K562 (cell line): ENCODE results near the gene SYVN1. TPM values are rescaled to one million over a fixed set of nuclear protein-coding genes. Genes with fewer than 3 reads are reported as not detected.

ENCODE experiments used
- ATAC-seq: fragments of 200-7000 bp; cut with Tn5 transposase; 3 replicates; pipeline ENCODE4 v1.9.1; 2020; ENCODE audit warnings: moderate library complexity
- BruUV-seq: library from RNA; stranded (reverse); fragments of 400-500 nt; replicated peaks from 2 replicates; lab custom pipeline; 2021; lab: Mats Ljungman, UMichigan
- CTCF ChIA-PET: fragments of 300-600 bp; formaldehyde crosslinking; extraction: SDS; loops from one replicate; lab custom pipeline; 2021; ENCODE audit warnings: low intra/inter-chr PET ratio; lab: Yijun Ruan, JAX
- POLR2A ChIA-PET: fragments of 300-600, 350-650 bp; sonication (Branson Sonifier 250); formaldehyde crosslinking; extraction: SDS; loops from one replicate; lab custom pipeline; 2021; ENCODE audit warnings: antibody characterized with exemption, inconsistent platforms; lab: Yijun Ruan, JAX
- DNase-seq, 4 experiments: peaks; one replicate each; pipeline versions ENCODE4 v3.0.0 to v3.0.0-alpha.2; 2011 to 2018; ENCODE audit warnings: low spot score in 3 of 4, mixed read lengths in 3 of 4; ENCODE audit errors: extremely low read depth in 1 of 4
- FAIRE-seq: peaks from 2 replicates; lab custom pipeline; 2011; peaks lifted over from hg19 to GRCh38; lab: Jason Lieb, UNC
- H2AFZ ChIP-seq: 2 replicates; pipeline ENCODE4 v1.6.0; 2011; ENCODE audit warnings: low read depth, low read length, control low read depth, inconsistent platforms
- H3K27ac ChIP-seq: fragments of 200-600 bp; 3 replicates; pipeline ENCODE4 v1.8.0; 2011; ENCODE audit warnings: low read depth, mild to moderate bottlenecking, control low read depth, inconsistent platforms, low read length, moderate library complexity, mixed read lengths; ENCODE audit errors: extremely low read depth
- H3K27me3 ChIP-seq, 2 experiments: fragments of 300-600 bp in 1 of 2; 2 replicates in 1 of 2; 3 replicates in 1 of 2; pipeline versions ENCODE4 v1.6.0 to v1.8.0; 2011; ENCODE audit warnings: inconsistent platforms in 2 of 2, low read length in 2 of 2, mild to moderate bottlenecking in 1 of 2, mixed read lengths in 1 of 2, moderate library complexity in 1 of 2; ENCODE audit not compliant: control insufficient read depth in 2 of 2, insufficient read depth in 2 of 2
- H3K36me3 ChIP-seq: fragments of 300-600 bp; 3 replicates; pipeline ENCODE4 v1.8.0; 2011; ENCODE audit warnings: mild to moderate bottlenecking, low read length, inconsistent platforms; ENCODE audit not compliant: control insufficient read depth, insufficient read depth
- H3K4me1 ChIP-seq, 2 experiments: fragments of 200-600 bp in 1 of 2; replicated peaks in 1 of 2; 2 replicates in 1 of 2; 3 replicates in 1 of 2; pipeline versions ENCODE4 v1.5.1 to v1.8.0; 2011; ENCODE audit warnings: inconsistent platforms in 2 of 2, low read length in 2 of 2, mild to moderate bottlenecking in 1 of 2, mixed read lengths in 1 of 2, moderate library complexity in 1 of 2; ENCODE audit not compliant: control insufficient read depth in 2 of 2, insufficient read depth in 2 of 2
- H3K4me2 ChIP-seq: 2 replicates; pipeline ENCODE4 v1.6.1; 2011; ENCODE audit warnings: low read length, control low read depth, inconsistent platforms, mixed read lengths; ENCODE audit not compliant: insufficient read depth
- H3K4me3 ChIP-seq: fragments of 200-600 bp; sonication (generic), shearing (Covaris generic); 2 replicates; pipeline ENCODE4 v1.5.1; 2016; ENCODE audit warnings: control low read depth, inconsistent platforms
- H3K79me2 ChIP-seq: fragments of 200-600 bp; 3 replicates; pipeline ENCODE4 v1.8.0; 2011; ENCODE audit warnings: low read length, inconsistent platforms; ENCODE audit not compliant: control insufficient read depth, insufficient read depth
- H3K9ac ChIP-seq, 2 experiments: 2 replicates each; pipeline versions ENCODE4 v1.6.0 to v1.6.1; 2011; ENCODE audit warnings: low read depth in 2 of 2, low read length in 2 of 2, control low read depth in 1 of 2, inconsistent platforms in 1 of 2, mild to moderate bottlenecking in 1 of 2, mixed read lengths in 1 of 2; ENCODE audit not compliant: insufficient read depth in 1 of 2
- H3K9me1 ChIP-seq: one replicate; pipeline ENCODE4 v1.6.0; 2011; ENCODE audit warnings: inconsistent platforms, mild to moderate bottlenecking, low read length, moderate library complexity; ENCODE audit not compliant: control insufficient read depth, insufficient read depth
- H3K9me3 ChIP-seq: replicated peaks from 2 replicates; pipeline ENCODE4 v1.5.1; 2011; ENCODE audit warnings: low read depth, low read length, inconsistent platforms; ENCODE audit not compliant: control insufficient read depth, insufficient read depth
- H4K20me1 ChIP-seq: replicated peaks from 2 replicates; pipeline ENCODE4 v1.6.1; 2011; ENCODE audit warnings: low read length, inconsistent platforms, mixed read lengths; ENCODE audit not compliant: control insufficient read depth, insufficient read depth
- CBFA2T3 ChIP-seq: fragments of 450-650 bp; IDR thresholded peaks from 2 replicates; pipeline ENCODE4 v1.6.1; 2017
- CEBPZ ChIP-seq: fragments of 150-350 bp; IDR thresholded peaks from 2 replicates; pipeline ENCODE4 v1.6.1; 2014; ENCODE audit warnings: low read depth, mild to moderate bottlenecking, low read length, borderline replicate concordance
- FIP1L1 ChIP-seq: fragments of 200-400 bp; formaldehyde crosslinking; IDR thresholded peaks from 2 replicates; pipeline ENCODE4 v1.6.1; 2018; ENCODE audit warnings: mild to moderate bottlenecking, low read depth, low read length; ENCODE audit not compliant: poor library complexity, severe bottlenecking
- GATAD2B ChIP-seq: fragments of 450-650 bp; IDR thresholded peaks from 2 replicates; pipeline ENCODE4 v1.6.1; 2017; ENCODE audit warnings: mild to moderate bottlenecking, borderline replicate concordance
- HOXB6 ChIP-seq: fragments of 250-450 bp; sonication (Bioruptor Pico); IDR thresholded peaks from 2 replicates; pipeline ENCODE4 v1.5.1; 2022; ENCODE audit warnings: mild to moderate bottlenecking, borderline replicate concordance
- NCOR1 ChIP-seq: fragments of 450-650 bp; IDR thresholded peaks from 2 replicates; pipeline ENCODE4 v1.6.1; 2016; ENCODE audit warnings: mild to moderate bottlenecking, moderate library complexity
- PCBP1 ChIP-seq: fragments of 200-400 bp; formaldehyde crosslinking; IDR thresholded peaks from 2 replicates; pipeline ENCODE4 v1.6.1; 2018; ENCODE audit warnings: mild to moderate bottlenecking, low read depth, low read length; ENCODE audit not compliant: poor library complexity, severe bottlenecking
- POLR2AphosphoS5 ChIP-seq: IDR thresholded peaks from 2 replicates; pipeline ENCODE4 v1.6.1; 2011; ENCODE audit warnings: mild to moderate bottlenecking, low read depth, low read length, moderate library complexity; ENCODE audit not compliant: control insufficient read depth, insufficient read depth
- PRPF4 ChIP-seq: fragments of 200-400 bp; formaldehyde crosslinking; IDR thresholded peaks from one replicate; pipeline ENCODE4 v1.6.1; 2017; ENCODE audit warnings: low read length, low read depth, mild to moderate bottlenecking; ENCODE audit not compliant: insufficient read depth, poor library complexity, severe bottlenecking
- RBFOX2 ChIP-seq: fragments of 200-400 bp; formaldehyde crosslinking; IDR thresholded peaks from 2 replicates; pipeline ENCODE4 v1.6.1; 2017; ENCODE audit warnings: low read depth, mild to moderate bottlenecking, low read length, moderate library complexity
- SMAD3 ChIP-seq: fragments of 450-650 bp; formaldehyde crosslinking; conservative IDR thresholded peaks from 2 replicates; pipeline ENCODE4 v1.4.0; 2020; ENCODE audit warnings: mild to moderate bottlenecking
- ZBTB33 ChIP-seq: sonication (generic); formaldehyde crosslinking; IDR thresholded peaks from 2 replicates; pipeline ENCODE4 v1.8.1; 2023; ENCODE audit warnings: mild to moderate bottlenecking, missing genetic modification reagents
- ZBTB5 ChIP-seq: fragments of 450-650 bp; IDR thresholded peaks from 2 replicates; pipeline ENCODE4 v1.6.1; 2017; ENCODE audit warnings: antibody characterized with exemption
- ZNF436 ChIP-seq: fragments of 250-450, 450-650 bp; sonication (Bioruptor Pico); formaldehyde crosslinking; IDR thresholded peaks from 2 replicates; pipeline ENCODE4 v1.7.0; 2020; ENCODE audit warnings: mild to moderate bottlenecking
- WGBS: fragments of 100-300 bp; shearing (Covaris generic); methylation state at CpG from one replicate; pipeline ENCODE4 v1.1.6; 2016; ENCODE audit warnings: low coverage, mixed read lengths; ENCODE audit not compliant: insufficient coverage; ENCODE audit errors: missing lambda C conversion rate; 5-methylcytosine and 5-hydroxymethylcytosine counted together
- in situ Hi-C: fragments of 300-500 bp; cut with MboI; formaldehyde crosslinking; loops from 4 replicates; pipeline ENCODE4 v1.15.0; 2018; ENCODE audit warnings: inconsistent platforms, mixed read lengths
- intact Hi-C: fragments of 100-400 bp; cut with micrococcal nuclease; formaldehyde crosslinking; loops from 2 replicates; pipeline ENCODE4 v1.14.2; 2022
- polyA plus RNA-seq, 8 experiments: library from polyadenylated mRNA; depleted of rRNA in 4 of 8; stranded (reverse) in 5 of 8; unstranded in 3 of 8; fragments of >200 nt; fragmentation: Nextera tagmentation in 2 of 8; fragmentation: Illumina TruSeq in 1 of 8; extraction: Ambion mirVana in 2 of 8; extraction: Trizol in 1 of 8; gene quantifications; 2 replicates each; pipeline versions ENCODE4 v1.2.1 to v1.2.3, GENCODE V29; 2011 to 2014; ENCODE audit warnings: inconsistent platforms in 1 of 8, missing spikeins in 1 of 8
- total RNA-seq, 7 experiments: library from RNA; depleted of rRNA in 6 of 7; stranded (reverse); fragments of >200 nt in 6 of 7; fragmentation: Illumina TruSeq in 2 of 7; extraction: Trizol in 2 of 7; gene quantifications; 2 replicates each; pipeline versions ENCODE4 v1.2.1 to v1.2.3, GENCODE V29; 2011 to 2021; ENCODE audit warnings: low replicate concordance in 1 of 7

The SYVN1 gene
- total and polyA plus RNA-seq, 9 of the 15 experiments (the other 6 are each of a cell fraction or from before 2014, with no cell fraction given), result 0.41 to 47.4 (median 9.9) TPM

GRCh38 chr11:65170058-65170534 lies 35.8 kb upstream of the SYVN1 start, which contains the start of gene SPDYC:
Gene SPDYC (plus strand): TSS chr11:65170233. CDS start chr11:65171358, 1,125 bp downstream.
- in situ Hi-C loops, result no loop called here
- Histone ChIP-seq H3K27ac (peak within 1 kb of the TSS; percentile 87), H3K9me1 (no peaks in the 10 kb centered on the region), H4K20me1 (no peaks in the 10 kb centered on the region), H3K36me3 (no peaks in the 10 kb centered on the region), H3K9me3 (no peaks in the 10 kb centered on the region), H3K4me2 (peak within 1 kb of the TSS; percentile 79), H3K79me2 (peaks cover 6% of the 10 kb centered on the region; the same call in 1 of the 3 replicates), H2AFZ (peak within 1 kb of the TSS; percentile 93), H3K4me1 (peaks cover 45 to 49% of the 10 kb centered on the region in 2 experiments), H3K4me3 (peak within 1 kb of the TSS; percentile 37), H3K9ac (peak within 1 kb of the TSS; percentile 69 to 88), H3K27me3 (no peaks in the 10 kb centered on the region; a peak in 1 of 5 replicates)
- DNase-seq (peak; percentile 96 to 98 (median 98)), FAIRE-seq (peak; percentile 89), ATAC-seq (peak; percentile 97)
- intact Hi-C loops, result no loop called here
- POLR2A ChIA-PET, result interaction anchor here (0.6 to 5.9 kb wide), 40 partner anchors 8 to 420 kb away, joined by 3 to 90 read pairs (median 4); partner anchors contain the start of genes CAPN1, FAU, MAJIN and MRPL49
- under 1% methylated on average over 20 of the region's 21 CpGs for WGBS
- CTCF ChIA-PET, result interaction anchor here (0.6 kb wide), 1 partner anchor 13 kb away, joined by 3 read pairs; no protein-coding TSS in a partner anchor
- no TSS peak for BruUV-seq
- TF ChIP-seq POLR2AphosphoS5 (peak; percentile 99), CBFA2T3 (no peak), RBFOX2 (peak; percentile 100), PCBP1 (peak; percentile 47), SMAD3 (CRISPR knock-in tag) (no peak), CEBPZ (no peak), HOXB6 (CRISPR knock-in tag) (no peak), PRPF4 (peak; percentile 70), NCOR1 (peak; percentile 46; the same call in 1 of the 2 replicates), ZBTB5 (no peak), GATAD2B (no peak), ZNF436 (CRISPR knock-in tag) (peak; percentile 40; the same call in 1 of the 2 replicates), FIP1L1 (peak; percentile 53), ZBTB33 (CRISPR knock-in tag) (0 out of 2 replicates have a peak, but pooled peaks have one; percentile 7)
